Measurements from ENCODE around the gene NEK2.
"Not testable (repeated sequence)": the region's sequence is repeated elsewhere in the genome, so short reads cannot be mapped to it uniquely, and the experiment has no call there.

Gene NEK2

DNA sequence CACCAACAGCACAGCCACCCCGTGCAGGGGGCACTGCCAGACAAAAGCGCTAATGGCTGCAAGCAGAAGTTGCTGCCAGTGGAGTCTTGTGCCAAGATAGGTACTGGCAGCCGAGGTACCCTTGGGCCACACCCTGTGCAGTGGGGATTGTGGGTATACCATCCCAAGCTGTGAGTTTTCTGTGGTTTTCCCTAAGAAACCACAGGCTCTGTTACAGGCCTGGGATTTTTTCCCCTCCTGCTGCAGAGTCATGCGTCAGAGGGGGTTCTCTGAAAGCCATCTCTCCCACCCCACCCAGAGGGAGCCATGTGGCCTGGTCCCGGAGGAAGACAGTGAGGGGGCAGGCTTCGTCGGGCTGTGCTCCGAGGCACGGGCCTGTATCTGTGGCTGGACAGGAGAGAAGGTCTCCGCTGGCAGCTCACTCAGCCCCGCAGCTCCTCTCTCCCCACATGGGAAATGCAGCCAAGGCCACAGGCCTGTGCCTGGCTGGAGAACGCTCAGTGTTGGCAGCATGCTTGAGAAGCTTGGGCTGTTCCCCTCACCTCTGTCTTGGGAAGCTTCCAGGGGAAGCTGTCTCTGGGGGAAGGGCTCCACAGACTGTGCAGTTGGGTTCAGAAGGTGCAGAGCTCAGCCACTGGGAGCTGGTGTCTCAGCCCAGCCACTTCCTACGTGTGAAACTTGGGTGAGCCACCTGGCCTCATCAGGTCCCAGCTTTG, 42.5 kb downstream of the NEK2 start:
- no peak for DNase-seq (ENCODE audit: low read depth)

GRCh38 chr1:211632117-211632807, 43.2 kb downstream of the NEK2 start:
- no peak for DNase-seq (ENCODE audit: low read depth)

DNA sequence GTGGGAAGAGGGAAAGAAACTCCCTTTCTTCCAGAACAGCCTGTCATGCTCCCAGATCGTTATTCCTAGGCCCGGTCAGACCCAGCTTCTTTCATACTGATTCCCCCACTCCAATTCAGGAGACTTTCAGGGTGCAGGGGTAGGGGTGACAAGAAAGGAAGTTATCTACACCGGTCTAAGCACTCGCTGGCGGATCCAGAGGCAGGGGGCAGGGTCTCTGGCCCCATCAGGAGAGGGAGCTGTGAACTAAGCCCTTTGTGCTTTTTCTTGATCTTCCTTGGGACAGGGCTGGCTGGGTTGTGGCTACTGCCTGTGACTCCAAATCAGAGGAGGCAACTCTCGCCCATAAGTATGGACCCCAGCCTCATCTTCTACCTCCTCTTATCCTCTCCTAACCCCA, 44.3 kb downstream of the NEK2 start:
- no peak for DNase-seq (ENCODE audit: low read depth)

DNA sequence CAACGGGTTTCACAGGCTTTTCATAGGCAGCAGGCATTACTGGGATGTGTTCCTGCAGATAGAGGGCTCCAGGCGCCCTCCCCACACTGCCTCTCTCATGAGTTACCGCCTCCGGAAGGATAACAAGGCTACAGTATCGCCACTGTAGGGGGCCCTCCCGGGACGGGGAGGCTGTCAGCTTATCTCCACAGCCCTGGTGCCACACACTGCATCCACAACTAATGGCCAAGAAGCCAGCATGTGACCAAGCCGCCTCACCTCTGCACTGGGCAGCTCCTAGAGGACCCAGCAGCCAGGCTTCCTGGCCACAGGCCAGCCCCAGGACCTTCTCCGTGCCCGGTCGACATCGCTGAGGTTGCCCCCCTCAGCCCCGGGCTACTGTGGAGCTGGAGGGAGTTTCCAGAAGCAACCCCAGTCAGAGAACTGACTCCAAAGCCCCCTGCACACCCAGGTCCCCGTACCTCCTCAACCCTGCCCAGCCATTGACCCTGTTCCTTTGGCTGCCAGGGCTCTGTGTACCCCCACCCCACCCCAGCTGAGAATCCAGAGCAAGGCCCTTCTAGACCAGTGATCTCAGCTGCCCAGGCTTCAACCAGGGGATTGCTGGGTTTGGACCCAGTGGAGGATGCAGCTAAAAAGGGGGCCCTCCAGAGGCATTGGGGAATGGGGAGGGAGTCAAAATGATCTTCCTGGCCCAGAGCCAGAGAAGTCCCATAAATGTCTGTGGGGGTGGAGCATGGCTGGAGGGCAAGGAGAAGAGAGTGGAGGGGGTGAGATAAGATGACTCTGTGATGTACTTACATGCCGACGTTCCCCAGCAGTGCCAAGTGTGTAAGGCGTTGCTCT, 45.0 kb downstream of the NEK2 start:
- DNase-seq (ENCODE audit: low read depth), result no peak

- no peak for DNase-seq (ENCODE audit: low read depth)
Observed at GRCh38 chr1:211628417-211628816, 47.0 kb downstream of the NEK2 start.

GRCh38 chr1:211627259-211627658, 48.2 kb downstream of the NEK2 start:
- DNase-seq (ENCODE audit: low read depth), result no peak

GRCh38 chr1:211625866-211626265, 49.6 kb downstream of the NEK2 start:
- DNase-seq (ENCODE audit: low read depth), result not testable (repeated sequence)

GRCh38 chr1:211625040-211625439, 50.4 kb downstream of the NEK2 start:
- DNase-seq (ENCODE audit: low read depth), result no peak

GRCh38 chr1:211623515-211623914, 51.9 kb downstream of the NEK2 start:
- DNase-seq (ENCODE audit: low read depth), result no peak

DNA sequence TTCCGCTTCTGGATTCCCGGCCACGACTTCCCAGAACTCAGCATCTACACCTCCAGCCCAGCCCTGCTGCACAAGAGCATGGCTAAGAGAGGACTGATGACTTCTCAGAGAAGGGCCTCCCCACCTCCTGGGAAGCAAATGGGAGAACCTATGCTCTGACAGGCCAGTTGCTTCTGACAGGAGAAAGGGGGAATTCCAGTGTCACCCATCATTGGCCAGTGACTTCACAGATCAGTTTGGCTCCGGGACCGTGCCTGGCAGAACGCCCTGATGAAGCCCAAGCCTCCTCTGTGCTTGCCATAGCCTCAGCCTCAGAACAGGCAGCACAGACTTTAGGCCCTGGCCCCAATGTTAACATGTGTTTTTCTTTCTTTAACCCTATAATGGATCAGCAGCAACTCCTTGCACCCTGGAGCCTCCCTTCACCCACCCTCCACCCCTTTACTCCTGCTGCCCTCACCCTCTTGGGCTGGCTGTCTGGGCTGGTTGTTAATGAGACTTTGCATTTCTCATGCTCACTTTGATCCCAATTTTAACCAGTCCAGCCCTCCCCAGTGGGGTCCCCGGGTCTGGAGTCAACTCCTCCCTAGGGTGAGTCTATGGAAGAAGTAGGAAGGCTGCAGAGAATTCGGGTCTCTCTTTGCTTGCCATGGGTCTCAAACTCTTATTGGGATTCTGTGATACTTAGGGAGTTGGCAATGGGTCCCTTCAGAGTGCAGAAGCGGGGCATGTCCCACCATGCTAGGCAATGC, 53.8 kb downstream of the NEK2 start:
- DNase-seq (ENCODE audit: low read depth), result no peak

DNA sequence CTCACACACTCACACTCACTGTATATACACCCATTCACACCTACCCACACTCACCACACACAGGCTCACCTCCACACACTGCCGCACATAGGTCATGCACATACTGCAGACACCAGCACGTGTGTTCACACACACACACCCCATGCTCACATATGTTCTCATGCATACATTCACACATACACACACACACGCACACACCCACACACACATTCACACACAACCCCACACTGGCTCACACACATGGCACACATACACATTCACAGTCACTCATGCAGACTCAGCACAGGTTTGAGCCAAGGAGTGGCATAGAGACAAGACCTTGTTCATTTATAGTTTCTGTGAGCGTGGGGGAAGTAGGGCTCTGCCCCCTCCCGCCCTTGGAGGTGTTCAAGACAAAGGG, 55.3 kb downstream of the NEK2 start:
- DNase-seq (ENCODE audit: low read depth), result no peak

DNA sequence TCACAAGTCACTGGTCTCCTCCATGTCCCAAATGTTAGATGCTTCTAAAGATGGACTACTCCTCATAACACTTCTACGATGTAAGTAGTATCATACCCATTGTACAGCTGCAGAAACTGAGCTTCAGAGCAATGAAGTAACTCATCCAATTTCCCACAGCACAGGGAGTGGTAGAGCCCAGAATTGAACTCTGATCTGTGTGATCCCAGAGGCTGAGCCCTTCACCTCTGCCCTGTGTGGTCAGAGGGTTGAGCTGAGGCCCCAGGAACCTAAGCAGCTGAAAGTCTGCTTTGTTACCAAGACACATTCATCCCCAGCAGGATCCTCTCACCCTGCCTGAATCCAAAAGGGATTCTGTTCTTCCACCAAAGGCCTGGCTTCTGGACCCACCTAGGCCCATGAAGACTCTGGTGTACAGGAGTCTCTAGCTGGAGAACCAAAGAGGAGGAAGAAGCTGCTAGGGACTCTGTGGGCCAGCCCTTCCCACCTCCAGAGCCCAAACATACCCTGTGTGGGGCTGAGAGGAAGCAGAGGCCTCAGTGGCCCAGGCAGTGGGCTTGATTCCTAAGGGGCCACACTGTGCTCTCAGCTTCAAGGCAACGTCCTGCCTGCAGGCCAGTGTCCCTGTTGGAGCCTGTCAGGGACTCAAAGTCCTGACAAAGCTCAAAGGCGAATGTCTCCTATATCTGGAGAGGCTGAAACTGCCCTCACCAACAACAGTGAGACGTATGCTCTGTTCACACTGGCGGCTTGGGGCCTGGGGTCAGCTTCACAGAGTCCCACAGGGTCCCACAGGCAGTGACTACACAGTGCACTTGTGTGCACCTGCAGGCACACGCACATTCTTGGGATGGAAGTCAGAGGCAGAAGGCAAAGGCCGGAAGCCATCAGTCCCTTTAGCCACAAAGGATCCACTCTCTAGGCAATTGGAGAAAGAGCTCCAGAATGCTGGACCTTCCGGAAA, 56.1 kb downstream of the NEK2 start:
- DNase-seq (ENCODE audit: low read depth), result no peak

- no peak for DNase-seq (ENCODE audit: low read depth)
Observed at GRCh38 chr1:211616965-211617297, 58.5 kb downstream of the NEK2 start.

DNA sequence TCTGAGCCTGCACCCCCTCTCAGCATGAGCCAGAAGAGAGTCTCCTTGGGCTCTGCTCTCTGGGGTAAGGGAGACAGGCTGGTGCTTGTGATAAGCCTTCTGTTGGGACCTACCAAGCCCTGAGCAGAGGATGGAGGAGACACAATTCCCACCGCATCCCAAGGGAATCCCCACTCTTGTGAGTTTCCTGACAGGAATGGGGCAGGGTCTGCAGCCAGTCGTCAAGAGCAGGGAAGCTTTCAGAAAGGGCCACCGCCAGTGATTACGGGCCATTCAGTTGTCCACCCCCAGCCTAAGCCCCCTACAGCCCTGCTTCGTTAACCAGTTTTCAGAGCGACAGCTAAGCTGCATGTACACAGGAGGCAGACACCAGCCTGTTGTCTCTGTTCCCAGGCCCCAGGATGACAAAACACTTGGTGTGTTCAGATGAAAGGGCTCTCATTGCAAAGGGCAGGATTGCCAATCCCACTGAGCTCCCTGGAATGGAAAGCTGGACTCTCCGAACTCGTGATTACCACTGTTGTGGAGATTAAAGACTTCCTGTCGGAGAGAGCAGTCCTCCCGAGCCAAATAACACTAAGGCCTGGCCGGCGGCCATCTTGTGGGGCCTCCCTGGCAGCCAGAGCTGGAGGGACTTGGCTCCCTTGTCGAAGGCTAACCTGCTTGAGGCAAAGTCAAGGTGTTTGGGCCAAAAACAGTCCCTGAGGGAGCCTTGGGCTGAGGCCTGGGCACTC, 59.0 kb downstream of the NEK2 start:
- no peak for DNase-seq (ENCODE audit: low read depth)

GRCh38 chr1:211614615-211615014, 60.8 kb downstream of the NEK2 start:
- no peak for DNase-seq (ENCODE audit: low read depth)

DNA sequence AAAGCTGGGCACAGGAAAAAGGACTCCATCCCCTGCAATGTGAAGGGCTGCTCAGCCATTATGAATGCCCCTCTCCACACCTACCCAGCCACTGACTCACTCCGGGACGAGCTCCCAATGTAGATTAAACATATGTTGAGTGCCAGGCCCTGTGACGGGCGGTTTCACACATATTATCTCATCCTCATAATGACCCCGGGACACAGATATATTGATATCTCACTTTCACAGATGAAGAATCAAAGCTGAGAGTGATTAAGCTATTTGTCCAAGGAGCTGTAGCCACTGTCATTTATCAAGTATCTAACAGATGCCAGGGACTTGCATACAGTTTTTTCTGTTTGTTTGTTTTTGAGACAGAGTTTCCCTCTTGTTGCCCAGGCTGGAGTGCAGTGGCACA, 61.5 kb downstream of the NEK2 start:
- no peak for DNase-seq (ENCODE audit: low read depth)

DNA sequence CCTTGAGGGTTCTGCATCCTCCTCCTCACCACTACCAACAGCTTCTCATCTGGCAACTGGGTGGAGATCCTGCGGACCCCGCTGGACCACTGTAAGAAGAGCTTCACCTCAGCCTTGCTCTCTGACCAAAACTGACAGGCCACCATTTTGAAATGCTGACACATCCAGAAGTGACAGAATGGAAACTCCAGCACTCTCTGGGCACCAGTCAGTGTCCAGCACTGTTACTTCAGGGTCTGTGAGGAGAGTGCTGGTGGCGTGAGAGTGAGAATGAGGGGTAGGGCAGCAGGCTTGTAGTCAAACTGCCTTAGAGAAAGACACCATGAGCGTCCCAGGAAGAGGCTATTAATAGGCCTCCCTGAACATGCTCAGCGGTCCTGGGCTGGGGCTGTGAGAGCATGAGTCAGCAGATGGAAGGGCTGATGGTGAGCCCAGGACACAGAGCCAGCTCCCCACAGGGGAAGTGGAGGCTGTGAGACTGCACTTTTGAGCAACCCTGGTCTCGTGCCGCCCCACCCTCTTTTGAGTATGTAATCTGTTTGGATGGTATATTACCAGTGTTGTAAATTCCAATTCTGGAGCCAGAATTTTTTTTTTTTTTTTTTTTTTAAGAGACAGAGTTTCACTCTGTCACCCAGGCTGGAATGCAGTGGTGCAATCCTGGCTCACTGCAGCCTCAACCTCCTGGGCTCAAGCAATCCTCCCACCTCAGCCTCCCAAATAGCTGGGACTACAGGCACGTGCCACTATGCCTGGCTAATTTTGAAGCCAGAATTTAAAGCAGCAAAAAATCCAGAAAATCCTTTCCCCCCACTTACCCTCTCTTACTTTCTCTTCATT, 62.1 kb downstream of the NEK2 start:
- DNase-seq (ENCODE audit: low read depth), result no peak

DNA sequence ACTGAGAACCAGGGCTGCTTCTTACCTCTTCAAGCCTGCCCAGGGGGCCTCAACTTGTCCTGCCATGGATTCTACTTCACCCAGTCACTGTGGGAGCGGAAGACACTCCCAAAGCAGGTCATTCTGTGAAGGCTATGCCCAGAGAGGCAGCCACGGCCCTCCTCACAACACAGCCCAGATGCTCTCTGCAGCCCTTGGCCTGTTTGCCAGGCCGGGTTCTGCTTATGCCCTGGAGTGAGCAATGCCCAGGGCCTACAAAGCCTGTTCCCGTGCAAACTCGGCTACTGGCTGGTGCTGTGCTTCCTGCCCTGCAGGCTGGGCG, 62.7 kb downstream of the NEK2 start:
- DNase-seq (ENCODE audit: low read depth), result no peak

All from stimulated activated CD8-positive, alpha-beta memory T cell treated with anti-CD3 and anti-CD28 coated beads, Interleukin-7, amount 100 ng/mL, for 24 hours (primary cell).